Trophoblast cell (in vitro differentiated cells and primary cell): Measurements from ENCODE around the gene DLG2.

Source experiments
- DNase-seq, 2 donors: peaks; one replicate each; pipeline ENCODE4 v3.0.0-alpha.2; 2016
- H2AFZ ChIP-seq: 2 replicates; pipeline ENCODE4 v1.6.1; 2013; ENCODE audit warnings: low read length, moderate library complexity, mild to moderate bottlenecking; ENCODE audit not compliant: insufficient read depth, poor library complexity
- H2AK5ac ChIP-seq: 2 replicates; pipeline ENCODE4 v1.6.1; 2013; ENCODE audit warnings: mild to moderate bottlenecking, low read length
- H2BK120ac ChIP-seq: 2 replicates; pipeline ENCODE4 v1.6.1; 2013; ENCODE audit warnings: low read length, mild to moderate bottlenecking, moderate library complexity; ENCODE audit not compliant: insufficient read depth, poor library complexity
- H2BK12ac ChIP-seq: 2 replicates; pipeline ENCODE4 v1.6.1; 2013; ENCODE audit warnings: mild to moderate bottlenecking, low read length, moderate library complexity
- H2BK5ac ChIP-seq: 2 replicates; pipeline ENCODE4 v1.6.1; 2013; ENCODE audit warnings: low read length, low read depth, moderate library complexity, mild to moderate bottlenecking; ENCODE audit not compliant: poor library complexity
- H3K14ac ChIP-seq: 2 replicates; pipeline ENCODE4 v1.6.1; 2013; ENCODE audit warnings: mild to moderate bottlenecking, low read length
- H3K18ac ChIP-seq: 2 replicates; pipeline ENCODE4 v1.6.1; 2013; ENCODE audit warnings: mild to moderate bottlenecking, low read length
- H3K23ac ChIP-seq: 2 replicates; pipeline ENCODE4 v1.6.1; 2013; ENCODE audit warnings: low read length
- H3K27ac ChIP-seq: 2 replicates; pipeline ENCODE4 v1.5.1; 2013; ENCODE audit warnings: low read depth, mild to moderate bottlenecking, inconsistent platforms, low read length, moderate library complexity
- H3K27me3 ChIP-seq: 2 replicates; pipeline ENCODE4 v1.6.1; 2013; ENCODE audit warnings: inconsistent platforms, mild to moderate bottlenecking, low read length, moderate library complexity; ENCODE audit not compliant: insufficient read depth
- H3K36me3 ChIP-seq, 2 experiments: 1 replicate in 1 of 2; 2 replicates in 1 of 2; pipeline ENCODE4 v1.6.1; 2013; ENCODE audit warnings: low read length in 2 of 2, mild to moderate bottlenecking in 2 of 2, moderate library complexity in 1 of 2; ENCODE audit not compliant: insufficient read depth in 2 of 2, control insufficient read depth in 1 of 2
- H3K4ac ChIP-seq: 2 replicates; pipeline ENCODE4 v1.6.1; 2013; ENCODE audit warnings: low read depth, mild to moderate bottlenecking, low read length, moderate library complexity
- H3K4me1 ChIP-seq, 2 experiments: 1 replicate in 1 of 2; 2 replicates in 1 of 2; pipeline ENCODE4 v1.6.1; 2013; ENCODE audit warnings: low read length in 2 of 2, mild to moderate bottlenecking in 2 of 2, moderate library complexity in 1 of 2; ENCODE audit not compliant: insufficient read depth in 2 of 2, control insufficient read depth in 1 of 2
- H3K4me2 ChIP-seq: 2 replicates; pipeline ENCODE4 v1.6.1; 2013; ENCODE audit warnings: inconsistent platforms, mild to moderate bottlenecking, low read length, moderate library complexity
- H3K4me3 ChIP-seq: 2 replicates; pipeline ENCODE4 v1.5.1; 2013; ENCODE audit warnings: mild to moderate bottlenecking, low read depth, low read length, inconsistent platforms
- H3K79me1 ChIP-seq: one replicate; pipeline ENCODE4 v1.6.1; 2013; ENCODE audit warnings: low read length
- H3K79me2 ChIP-seq: 2 replicates; pipeline ENCODE4 v1.6.1; 2013; ENCODE audit warnings: low read length, mild to moderate bottlenecking; ENCODE audit not compliant: control insufficient read depth, insufficient read depth, poor library complexity
- H3K9ac ChIP-seq: 2 replicates; pipeline ENCODE4 v1.6.1; 2013; ENCODE audit warnings: mild to moderate bottlenecking, low read length
- H3K9me3 ChIP-seq: 2 replicates; pipeline ENCODE4 v1.6.1; 2013; ENCODE audit warnings: low read depth, mild to moderate bottlenecking, control low read depth, inconsistent platforms, low read length; ENCODE audit not compliant: insufficient read depth
- H4K12ac ChIP-seq: 2 replicates; pipeline ENCODE4 v1.6.1; 2013; ENCODE audit warnings: low read depth, mild to moderate bottlenecking, low read length, moderate library complexity
- H4K8ac ChIP-seq: 2 replicates; pipeline ENCODE4 v1.6.1; 2013; ENCODE audit warnings: low read depth, mild to moderate bottlenecking, low read length, moderate library complexity
- H4K91ac ChIP-seq: one replicate; pipeline ENCODE4 v1.6.1; 2013; ENCODE audit warnings: low read depth, mild to moderate bottlenecking, low read length, moderate library complexity
- WGBS: extraction: QIAGEN DNeasy Blood & Tissue Kit; methylation state at CpG from one replicate; pipeline ENCODE4 v1.1.7; 2013; ENCODE audit warnings: missing lambda C conversion rate; ENCODE audit not compliant: insufficient read length, insufficient coverage; ENCODE audit errors: extremely low coverage; 5-methylcytosine and 5-hydroxymethylcytosine counted together

Gene DLG2

GRCh38 chr11:83697518-83697917, 1929.6 kb downstream of the DLG2 start:
- Histone ChIP-seq H2AK5ac (no peak overlapping the region), H4K91ac (no peak overlapping the region), H3K27ac (no peak overlapping the region), H3K9me3 (no peaks in the 10 kb centered on the region), H3K4me2 (no peak overlapping the region), H3K79me1 (no peaks in the 10 kb centered on the region), H3K4me3 (no peak overlapping the region), H3K4ac (no peak overlapping the region), H3K9ac (no peak overlapping the region), H2BK120ac (no peak overlapping the region), H3K27me3 (no peaks in the 10 kb centered on the region), H3K18ac (no peak overlapping the region), H3K79me2 (no peaks in the 10 kb centered on the region), H3K36me3 (no peaks in the 10 kb centered on the region), H3K23ac (no peak overlapping the region), H2AFZ (no peak overlapping the region), H4K12ac (no peak overlapping the region), H3K4me1 (peaks cover 0 to 2% of the 10 kb centered on the region in 2 experiments), H2BK12ac (no peak overlapping the region), H4K8ac (no peak overlapping the region), H2BK5ac (no peak overlapping the region), H3K14ac (no peak overlapping the region)
- no CpG with 5 or more reads among the region's 2 CpGs for WGBS
- DNase-seq = no peak

- H2BK12ac ChIP-seq = no peak overlapping the region
- WGBS = no CpG with 5 or more reads among the region's 3 CpGs
Measured at GRCh38 chr11:83695046-83695445, 1932.1 kb downstream of the DLG2 start.

DNA sequence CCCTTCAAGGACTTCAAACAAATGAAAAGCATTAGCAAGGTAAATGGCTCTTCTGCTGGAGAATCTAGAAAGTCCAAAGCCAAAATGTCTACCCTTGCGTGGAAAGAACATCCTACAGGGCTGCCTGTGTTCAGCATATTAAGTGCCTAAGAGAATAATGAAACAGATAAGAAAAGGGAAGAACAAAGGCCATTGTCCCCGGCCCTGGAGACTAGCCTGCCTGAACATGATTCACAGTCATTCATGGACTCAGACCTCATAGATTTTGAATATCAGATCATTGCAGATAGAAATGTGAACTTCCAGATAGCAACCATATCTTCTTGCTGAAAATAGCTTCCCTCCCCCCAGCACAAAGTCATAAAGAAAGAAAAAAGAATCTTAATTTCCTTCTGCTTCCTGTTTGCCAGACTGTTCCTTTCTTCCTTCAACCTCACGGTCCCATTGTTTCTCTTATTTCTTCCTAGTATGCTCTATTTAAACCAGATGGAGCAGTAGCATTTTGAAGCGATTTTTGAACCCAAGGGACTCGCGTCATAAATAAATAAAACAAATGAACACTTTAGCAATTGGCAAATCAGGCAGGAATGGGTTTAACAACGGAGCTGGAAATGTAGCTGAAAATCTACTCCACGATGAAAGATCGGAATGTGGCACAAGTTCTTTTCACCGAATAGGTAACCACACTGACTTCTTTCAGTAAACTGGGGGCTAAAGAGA, 1932.8 kb downstream of the DLG2 start:
- H3K79me2 ChIP-seq = no peaks in the 10 kb centered on the region
- H4K8ac ChIP-seq = no peak overlapping the region
- peaks cover 0 to 2% of the 10 kb centered on the region in 2 experiments for H3K4me1 ChIP-seq
- no CpG with 5 or more reads among the region's 10 CpGs for WGBS
- no peaks in the 10 kb centered on the region for H3K36me3 ChIP-seq
- no peak overlapping the region for H2AFZ ChIP-seq
- H3K27ac ChIP-seq = no peak overlapping the region
- no peak overlapping the region for H3K4ac ChIP-seq
- H3K14ac ChIP-seq = no peak overlapping the region
- no peak overlapping the region for H4K91ac ChIP-seq
- H2AK5ac ChIP-seq = no peak overlapping the region
- H2BK120ac ChIP-seq = no peak overlapping the region
- H3K4me2 ChIP-seq = no peak overlapping the region
- no peaks in the 10 kb centered on the region for H3K27me3 ChIP-seq
- no peak overlapping the region for H3K4me3 ChIP-seq
- H2BK12ac ChIP-seq = no peak overlapping the region
- H3K18ac ChIP-seq = no peak overlapping the region
- no peaks in the 10 kb centered on the region for H3K79me1 ChIP-seq
- no peaks in the 10 kb centered on the region for H3K9me3 ChIP-seq
- no peak overlapping the region for H3K9ac ChIP-seq
- H4K12ac ChIP-seq = no peak overlapping the region
- DNase-seq = no peak
- no peak overlapping the region for H3K23ac ChIP-seq
- H2BK5ac ChIP-seq = no peak overlapping the region

More at GRCh38 chr11:83695046-83695445, 1932.1 kb downstream of the DLG2 start:
- Histone ChIP-seq H3K4me3 (no peak overlapping the region), H4K12ac (no peak overlapping the region), H3K9me3 (no peaks in the 10 kb centered on the region), H2AFZ (no peak overlapping the region), H4K91ac (no peak overlapping the region), H3K27ac (no peak overlapping the region), H2AK5ac (no peak overlapping the region), H3K79me1 (no peaks in the 10 kb centered on the region), H3K4me1 (peaks cover 0 to 2% of the 10 kb centered on the region in 2 experiments), H3K27me3 (no peaks in the 10 kb centered on the region), H3K4me2 (no peak overlapping the region), H2BK120ac (no peak overlapping the region), H3K23ac (no peak overlapping the region), H3K9ac (no peak overlapping the region), H3K14ac (no peak overlapping the region), H3K79me2 (no peaks in the 10 kb centered on the region), H4K8ac (no peak overlapping the region), H3K18ac (no peak overlapping the region), H2BK5ac (no peak overlapping the region), H3K4ac (no peak overlapping the region), H3K36me3 (no peaks in the 10 kb centered on the region)
- no peak for DNase-seq

DNA sequence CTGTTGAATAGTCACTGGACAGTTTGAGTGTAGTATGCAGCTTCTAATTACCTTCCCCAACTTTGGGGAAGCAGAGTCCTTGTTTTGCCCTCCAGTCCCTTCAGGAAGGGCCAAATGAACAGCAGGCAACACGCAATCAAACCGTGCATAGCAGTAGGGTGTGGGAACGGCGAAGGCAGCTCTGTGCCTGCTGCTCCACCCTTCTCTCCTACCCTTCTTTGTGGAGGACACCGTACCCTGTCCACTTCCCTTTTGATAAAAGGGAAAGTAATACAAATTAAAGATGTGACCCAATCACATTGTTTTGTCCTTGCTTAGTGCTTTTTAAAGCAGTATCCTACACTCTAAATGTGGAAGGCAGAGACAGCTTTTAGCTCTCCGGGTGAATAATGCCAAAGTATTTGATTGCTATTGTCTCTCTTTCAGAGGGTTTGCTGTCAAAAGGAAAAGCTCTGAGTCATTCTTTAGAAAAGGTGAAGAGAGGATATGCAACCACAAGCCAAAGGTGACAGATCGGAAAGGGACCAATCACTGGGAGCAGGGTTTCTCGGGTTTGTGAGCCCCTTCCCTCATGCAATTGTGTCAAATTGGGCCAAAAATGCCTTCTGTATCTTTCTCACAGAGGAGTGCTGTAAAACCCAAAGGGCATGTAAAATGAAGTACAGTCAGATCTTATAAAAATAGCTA, 1933.7 kb downstream of the DLG2 start:
- no peak overlapping the region for H3K4me2 ChIP-seq
- no peaks in the 10 kb centered on the region for H3K79me2 ChIP-seq
- H3K27ac ChIP-seq = no peak overlapping the region
- H3K4me1 ChIP-seq = peaks cover 0 to 2% of the 10 kb centered on the region in 2 experiments
- H2AFZ ChIP-seq = no peak overlapping the region
- H3K9me3 ChIP-seq = no peaks in the 10 kb centered on the region
- H2AK5ac ChIP-seq = no peak overlapping the region
- no peak overlapping the region for H3K9ac ChIP-seq
- peak overlapping the region; percentile 34 for H3K23ac ChIP-seq
- no peaks in the 10 kb centered on the region for H3K36me3 ChIP-seq
- no peaks in the 10 kb centered on the region for H3K79me1 ChIP-seq
- no peak overlapping the region for H3K14ac ChIP-seq
- H4K91ac ChIP-seq = no peak overlapping the region
- H2BK5ac ChIP-seq = no peak overlapping the region
- DNase-seq = no peak
- no peak overlapping the region for H3K4ac ChIP-seq
- no peak overlapping the region for H3K4me3 ChIP-seq
- H4K8ac ChIP-seq = no peak overlapping the region
- no peak overlapping the region for H3K18ac ChIP-seq
- no peaks in the 10 kb centered on the region for H3K27me3 ChIP-seq
- H4K12ac ChIP-seq = no peak overlapping the region
- no peak overlapping the region for H2BK120ac ChIP-seq
- no CpG with 5 or more reads among the region's 8 CpGs for WGBS
- H2BK12ac ChIP-seq = no peak overlapping the region
